Measurements from ENCODE around the gene MYO9A.
"Not testable (repeated sequence)": the region's sequence is repeated elsewhere in the genome, so short reads cannot be mapped to it uniquely, and the experiment has no call there.

Gene MYO9A

DNA sequence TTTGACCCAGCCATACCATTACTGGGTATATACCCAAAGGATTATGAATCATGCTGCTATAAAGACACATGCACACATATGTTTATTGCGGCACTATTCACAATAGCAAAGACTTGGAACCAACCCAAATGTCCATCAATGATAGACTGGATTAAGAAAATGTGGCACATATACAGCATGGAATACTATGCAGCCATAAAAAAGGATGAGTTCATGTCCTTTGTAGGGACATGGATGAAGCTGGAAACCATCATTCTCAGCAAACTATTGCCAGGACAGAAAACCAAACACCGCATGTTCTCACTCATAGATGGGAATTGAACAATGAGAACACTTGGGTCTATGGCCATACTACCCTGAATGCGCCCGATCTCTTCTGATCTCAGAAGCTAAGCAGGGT, 259.7 kb downstream of the MYO9A start:
- DNase-seq (ENCODE audit: low read depth), result not testable (repeated sequence)

DNA sequence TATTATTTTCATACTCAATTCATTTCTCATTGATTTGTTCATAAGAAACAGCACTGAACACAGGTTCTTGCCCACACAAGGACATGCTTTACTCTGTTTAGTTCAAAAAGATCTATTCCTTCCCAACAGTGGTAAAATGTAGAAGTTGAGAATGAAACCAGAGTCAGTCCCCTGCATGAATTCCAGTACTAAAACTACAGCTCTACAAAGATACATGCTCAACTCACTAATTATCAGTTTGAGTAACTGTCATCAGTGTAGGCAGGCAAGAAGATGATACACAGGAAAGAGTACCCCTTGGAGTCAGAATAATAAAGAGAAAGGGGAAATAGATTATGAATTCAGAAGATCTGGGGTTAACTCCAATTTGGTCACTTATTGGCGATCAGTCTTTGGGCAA, 264.4 kb downstream of the MYO9A start:
- DNase-seq (ENCODE audit: low read depth), result no peak

DNA sequence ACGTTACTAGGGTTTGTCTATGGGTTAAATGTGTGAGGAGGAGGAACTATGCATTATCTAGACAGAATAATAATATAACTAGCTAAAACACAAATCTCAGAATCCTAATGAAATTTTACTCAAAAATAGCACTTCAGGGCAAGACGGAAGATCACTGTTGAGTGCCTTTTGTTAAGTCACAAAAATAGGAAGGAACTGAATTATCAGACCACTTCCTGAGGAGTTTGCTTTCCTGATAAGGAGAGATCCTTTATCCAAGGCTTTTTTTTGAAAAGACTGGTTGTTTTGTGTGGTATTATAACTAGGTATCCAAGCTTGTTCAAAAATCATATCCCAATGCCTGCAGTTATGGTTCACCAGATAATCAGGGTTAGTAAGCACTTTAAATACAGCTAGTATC, 273.0 kb downstream of the MYO9A start:
- no peak for DNase-seq (ENCODE audit: low read depth)

DNA sequence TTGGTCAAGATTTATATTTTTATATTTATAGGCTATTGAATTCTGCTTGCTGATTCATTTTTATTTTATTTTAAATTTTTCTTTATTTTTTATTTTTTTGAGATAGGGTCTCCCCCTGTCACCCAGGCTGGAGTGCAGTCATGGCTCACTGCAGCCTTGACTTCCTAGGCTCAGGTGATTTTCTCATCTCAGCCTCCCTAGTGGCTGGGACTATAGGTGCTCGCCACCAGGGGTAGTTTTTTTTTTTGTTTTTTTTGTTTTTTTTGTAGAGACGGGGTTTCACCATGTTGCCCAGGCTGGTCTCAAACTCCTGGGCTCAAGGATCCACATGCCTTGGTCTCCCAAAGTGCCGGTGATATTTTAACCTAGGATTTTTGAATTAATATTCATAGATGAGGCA, 276.4 kb downstream of the MYO9A start:
- no peak for DNase-seq (ENCODE audit: low read depth)

DNA sequence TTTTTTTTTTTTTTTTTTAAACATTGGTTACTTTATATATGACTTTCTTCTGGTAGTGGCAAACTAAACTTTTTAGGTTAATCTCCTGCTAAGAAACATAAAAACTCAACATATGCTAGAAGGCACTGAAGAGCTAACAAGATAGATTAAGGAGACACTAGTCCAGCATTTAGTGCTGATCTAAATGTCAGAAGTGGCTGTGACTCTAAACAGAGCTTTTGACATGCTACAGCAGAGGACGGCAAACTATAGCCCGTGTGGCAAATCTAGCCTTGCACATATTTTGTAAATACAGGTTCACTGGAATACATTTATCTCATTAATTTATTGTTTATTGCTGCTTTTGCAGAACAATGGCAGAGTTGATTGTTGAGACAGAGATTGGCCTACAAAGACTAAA, 287.0 kb downstream of the MYO9A start:
- DNase-seq (ENCODE audit: low read depth), result no peak

DNA sequence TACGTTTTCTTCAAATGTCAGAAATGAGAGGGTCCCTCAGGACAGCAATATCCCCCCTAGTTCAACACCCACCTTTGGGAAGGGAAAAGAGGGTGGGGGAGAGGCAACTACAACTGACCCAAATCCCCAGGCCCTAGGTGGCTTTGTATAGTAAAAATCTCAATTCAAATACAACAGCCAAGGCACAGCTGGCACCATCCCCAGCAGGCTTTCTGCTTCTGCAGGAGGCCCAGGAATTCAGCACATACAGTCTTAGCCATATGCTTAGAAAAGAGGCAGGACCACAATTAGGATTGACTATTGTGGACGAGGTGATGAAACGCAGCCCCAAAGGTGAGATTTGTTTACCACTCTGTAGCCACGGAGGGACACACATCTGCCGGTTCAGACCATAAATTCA, 291.8 kb downstream of the MYO9A start:
- DNase-seq (ENCODE audit: low read depth), result no peak

DNA sequence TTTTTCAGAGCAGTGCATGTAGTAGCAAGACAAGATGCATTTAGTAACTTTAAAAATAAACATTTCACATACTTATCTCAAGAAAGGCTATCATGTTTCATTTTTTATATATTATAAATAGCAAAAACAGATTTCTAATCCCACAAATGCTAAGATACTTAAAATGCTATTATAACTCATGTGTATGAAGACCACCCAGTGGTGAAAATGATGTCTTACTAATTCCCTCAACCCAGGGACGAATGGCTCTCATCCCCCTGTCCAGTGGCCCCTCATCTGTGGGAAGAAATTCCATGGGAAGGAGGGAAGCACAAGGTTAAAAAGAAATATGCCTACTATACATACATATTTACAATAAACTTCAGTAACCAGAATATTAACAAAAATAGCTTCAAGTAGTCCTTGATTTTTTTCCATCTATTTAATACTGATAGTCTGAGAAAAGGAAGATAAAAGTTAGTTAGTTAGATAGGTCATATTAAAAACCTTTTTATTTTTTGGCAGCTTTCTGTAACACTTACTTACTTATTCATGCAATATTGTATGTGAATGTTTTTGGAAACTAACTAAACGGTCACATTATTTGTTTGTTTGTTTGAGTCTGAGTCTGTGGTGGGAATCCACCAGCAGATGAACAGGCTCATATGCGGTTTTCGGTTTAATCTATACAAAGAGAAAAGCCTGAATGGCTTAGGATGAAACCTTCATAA, 292.8 kb downstream of the MYO9A start:
- no peak for DNase-seq (ENCODE audit: low read depth)

DNA sequence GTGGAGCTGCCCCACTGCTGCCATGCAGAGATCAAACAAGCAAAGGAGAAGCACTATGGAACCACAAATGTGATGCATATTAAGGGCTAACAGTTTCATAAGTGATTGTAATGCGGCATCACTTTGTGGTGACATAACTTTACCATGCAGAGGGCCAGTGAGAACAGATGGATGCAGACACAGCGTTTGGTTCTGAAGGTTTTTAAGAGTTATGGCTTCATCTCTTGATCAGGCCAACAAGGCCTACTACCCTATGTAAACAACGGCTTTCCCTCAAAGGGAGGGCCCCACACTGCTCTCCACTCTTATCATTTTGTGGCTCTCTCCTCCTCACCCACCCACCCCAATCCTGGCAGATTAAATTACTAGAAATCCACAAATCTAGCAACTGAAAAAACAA, 294.1 kb downstream of the MYO9A start:
- no peak for DNase-seq (ENCODE audit: low read depth)

DNA sequence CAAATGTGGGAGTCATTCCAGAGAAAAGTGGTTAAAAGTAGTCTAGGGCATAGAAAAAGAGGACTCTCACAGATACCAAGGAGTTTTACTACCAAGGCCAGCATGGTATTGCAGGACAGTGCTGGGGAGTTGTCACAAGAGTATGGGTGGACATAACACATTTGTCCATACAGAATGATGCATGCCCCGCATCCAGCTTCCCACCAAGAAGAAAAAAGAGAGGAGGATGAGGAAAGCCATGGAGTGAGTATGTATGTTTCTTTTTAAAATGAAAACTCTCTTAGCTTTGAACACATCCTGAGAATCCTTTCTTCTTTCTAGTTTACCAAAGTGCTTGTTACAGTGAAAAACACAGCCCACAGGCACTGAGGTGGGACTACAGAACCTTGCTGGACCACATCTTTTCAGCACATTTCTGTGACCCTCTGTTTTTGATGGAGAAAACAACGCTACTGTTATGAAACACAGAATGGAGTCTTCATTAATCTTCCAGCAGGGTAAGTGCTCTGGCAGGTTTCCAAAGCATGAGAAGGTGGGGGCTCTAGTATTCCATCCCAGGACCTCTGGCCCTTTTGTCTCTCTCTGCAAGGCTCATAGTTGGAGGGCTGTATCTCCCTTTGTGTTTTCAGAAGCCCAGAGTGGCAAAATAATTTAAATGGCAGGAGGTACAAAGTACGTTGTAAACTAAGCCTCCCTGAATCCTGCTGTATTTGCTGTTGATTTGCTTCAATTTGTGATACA, 294.9 kb downstream of the MYO9A start:
- DNase-seq (ENCODE audit: low read depth), result no peak

DNA sequence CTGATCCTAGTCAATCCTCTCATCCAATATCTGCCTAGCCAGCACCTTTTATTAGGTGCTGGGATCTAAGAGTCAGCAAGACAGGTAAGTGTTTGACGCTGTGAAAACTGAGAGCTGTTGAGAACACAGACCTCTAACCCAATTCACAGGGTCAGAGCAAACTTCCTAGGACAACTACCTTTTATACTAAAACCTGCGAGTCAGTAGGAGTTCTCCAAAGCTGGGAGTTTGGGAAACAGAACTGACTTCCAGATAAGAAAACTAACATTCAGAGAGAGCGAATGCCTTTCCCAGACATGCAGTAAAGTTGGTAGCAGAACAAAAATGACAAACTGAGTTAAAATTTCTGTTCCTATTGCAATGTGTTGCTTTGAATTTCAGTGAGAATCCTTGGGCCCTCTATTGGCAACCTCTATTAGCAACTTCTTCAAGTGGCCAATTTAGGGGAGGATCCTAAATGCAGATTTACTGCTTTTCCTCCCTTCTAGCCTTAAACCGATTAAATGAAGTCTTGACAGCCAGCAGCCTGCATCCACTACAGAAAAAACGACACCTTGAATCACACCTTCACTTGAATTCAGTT, 296.3 kb downstream of the MYO9A start:
- DNase-seq (ENCODE audit: low read depth), result no peak

DNA sequence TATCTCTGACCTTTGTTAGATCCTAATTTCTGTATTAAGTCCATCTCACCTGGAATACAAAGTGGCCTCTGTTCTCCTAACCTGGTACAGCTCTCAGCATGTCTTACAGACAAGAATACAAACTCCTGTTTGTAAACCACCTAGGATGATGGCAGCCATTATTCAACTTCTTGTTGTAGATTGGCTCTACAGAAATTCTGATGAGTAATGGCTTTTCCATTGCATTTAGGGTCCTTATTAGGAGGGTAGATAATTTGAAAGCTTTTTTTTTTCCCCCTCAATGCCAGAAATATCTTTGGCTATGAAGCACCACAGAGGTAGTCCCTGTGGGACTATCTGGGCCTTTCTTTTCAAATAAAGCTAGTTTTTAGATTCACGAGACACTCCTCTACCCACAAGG, 297.8 kb downstream of the MYO9A start:
- DNase-seq (ENCODE audit: low read depth), result no peak

DNA sequence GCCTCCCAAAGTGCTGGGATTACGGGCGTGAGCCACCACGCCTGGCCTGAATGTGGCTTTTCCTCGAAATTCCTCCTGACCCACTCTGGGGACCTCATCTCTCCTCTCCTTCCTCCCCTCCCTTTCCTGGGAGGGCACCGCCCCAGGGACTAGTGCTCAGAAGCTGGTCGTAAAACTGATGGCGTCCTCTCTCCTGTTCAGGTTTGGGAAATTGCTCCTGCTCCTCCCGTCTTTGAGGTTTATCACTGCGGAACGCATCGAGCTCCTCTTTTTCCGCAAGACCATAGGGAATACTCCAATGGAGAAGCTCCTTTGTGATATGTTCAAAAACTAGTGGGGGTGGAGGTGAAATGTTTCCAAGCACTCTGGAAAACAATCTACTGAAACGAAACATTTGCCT, 300.6 kb downstream of the MYO9A start:
- no peak for DNase-seq (ENCODE audit: low read depth)

DNA sequence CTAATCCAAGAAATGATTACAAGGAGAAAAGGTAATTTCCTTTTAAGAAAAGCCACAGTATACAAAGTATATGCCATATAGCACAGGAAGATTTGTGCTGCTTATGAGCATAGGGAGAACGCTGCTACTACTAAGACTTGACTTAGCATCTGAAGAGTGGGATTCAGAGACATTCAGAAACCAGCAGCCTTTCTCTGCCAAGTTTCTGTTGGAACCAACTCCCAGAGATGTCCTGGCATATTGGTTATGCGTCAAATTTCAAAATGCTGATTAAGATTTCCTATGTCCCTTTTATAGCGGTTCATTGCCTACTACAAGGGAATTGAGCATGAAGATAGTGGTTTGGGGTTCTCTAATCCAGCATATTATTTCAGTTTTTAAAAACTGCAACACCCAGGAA, 302.6 kb downstream of the MYO9A start:
- no peak for DNase-seq (ENCODE audit: low read depth)

DNA sequence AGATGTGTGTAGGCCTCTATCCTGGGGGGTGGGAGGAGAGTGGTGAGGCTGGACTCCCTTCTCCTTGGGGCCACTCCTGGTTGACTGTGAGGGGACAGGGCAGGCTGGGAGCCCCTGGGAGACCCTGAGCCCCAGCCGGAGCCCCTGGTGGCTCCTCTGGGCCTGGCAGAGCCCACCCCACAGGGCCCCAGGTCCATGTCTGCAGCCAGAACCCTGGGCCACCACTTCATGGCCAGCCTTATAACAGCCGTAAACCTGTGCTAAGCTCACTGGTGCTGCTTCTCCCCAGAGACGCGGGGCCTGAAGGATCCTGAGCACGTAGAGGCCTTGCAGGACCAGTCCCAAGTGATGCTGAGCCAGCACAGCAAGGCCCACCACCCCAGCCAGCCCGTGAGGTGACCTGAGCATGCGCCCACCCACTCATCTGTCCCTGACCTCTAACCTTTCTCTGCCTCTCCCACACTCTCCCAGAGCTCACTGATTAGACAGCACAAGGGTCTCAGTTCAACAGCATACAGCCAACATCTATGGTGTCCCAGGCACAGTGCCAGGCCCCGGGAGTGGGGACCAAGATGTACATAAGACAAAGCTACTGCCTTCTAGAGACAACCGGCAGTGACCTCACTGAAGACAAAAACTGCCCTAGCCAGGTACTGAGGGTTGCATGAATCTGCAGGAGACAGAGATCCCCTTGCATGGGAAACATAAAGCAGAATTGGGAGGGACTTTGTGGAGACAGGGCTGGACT, 304.1 kb downstream of the MYO9A start:
- no peak for DNase-seq (ENCODE audit: low read depth)

DNA sequence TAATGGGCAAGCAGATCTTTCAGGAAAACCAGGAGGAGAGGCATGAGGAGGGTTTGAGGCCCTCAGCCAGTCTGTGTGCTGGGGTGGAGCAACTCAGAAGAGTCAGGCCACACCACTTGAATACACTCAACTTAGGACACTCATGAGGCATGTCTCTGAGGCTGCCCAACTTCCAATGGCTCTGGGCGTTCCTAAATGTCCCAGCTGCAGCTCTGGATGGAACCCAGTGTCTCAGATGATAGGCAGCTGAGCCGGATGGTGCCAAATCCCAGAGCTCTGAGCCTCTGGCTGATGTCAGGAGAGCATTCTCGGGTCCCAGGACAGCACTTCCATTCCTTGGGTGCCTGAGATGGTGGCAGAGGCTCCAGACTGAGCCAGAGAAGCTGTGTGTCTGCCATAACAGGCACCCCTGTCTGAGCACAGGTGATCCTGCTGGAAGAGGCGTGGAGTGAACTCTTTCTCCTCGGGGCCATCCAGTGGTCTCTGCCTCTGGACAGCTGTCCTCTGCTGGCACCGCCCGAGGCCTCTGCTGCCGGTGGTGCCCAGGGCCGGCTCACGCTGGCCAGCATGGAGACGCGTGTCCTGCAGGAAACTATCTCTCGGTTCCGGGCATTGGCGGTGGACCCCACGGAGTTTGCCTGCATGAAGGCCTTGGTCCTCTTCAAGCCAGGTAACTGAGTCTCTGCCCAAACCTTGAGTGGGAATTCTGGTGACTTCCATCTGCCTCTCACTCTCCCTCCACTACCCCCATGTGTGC, 304.8 kb downstream of the MYO9A start:
- no peak for DNase-seq (ENCODE audit: low read depth)

DNA sequence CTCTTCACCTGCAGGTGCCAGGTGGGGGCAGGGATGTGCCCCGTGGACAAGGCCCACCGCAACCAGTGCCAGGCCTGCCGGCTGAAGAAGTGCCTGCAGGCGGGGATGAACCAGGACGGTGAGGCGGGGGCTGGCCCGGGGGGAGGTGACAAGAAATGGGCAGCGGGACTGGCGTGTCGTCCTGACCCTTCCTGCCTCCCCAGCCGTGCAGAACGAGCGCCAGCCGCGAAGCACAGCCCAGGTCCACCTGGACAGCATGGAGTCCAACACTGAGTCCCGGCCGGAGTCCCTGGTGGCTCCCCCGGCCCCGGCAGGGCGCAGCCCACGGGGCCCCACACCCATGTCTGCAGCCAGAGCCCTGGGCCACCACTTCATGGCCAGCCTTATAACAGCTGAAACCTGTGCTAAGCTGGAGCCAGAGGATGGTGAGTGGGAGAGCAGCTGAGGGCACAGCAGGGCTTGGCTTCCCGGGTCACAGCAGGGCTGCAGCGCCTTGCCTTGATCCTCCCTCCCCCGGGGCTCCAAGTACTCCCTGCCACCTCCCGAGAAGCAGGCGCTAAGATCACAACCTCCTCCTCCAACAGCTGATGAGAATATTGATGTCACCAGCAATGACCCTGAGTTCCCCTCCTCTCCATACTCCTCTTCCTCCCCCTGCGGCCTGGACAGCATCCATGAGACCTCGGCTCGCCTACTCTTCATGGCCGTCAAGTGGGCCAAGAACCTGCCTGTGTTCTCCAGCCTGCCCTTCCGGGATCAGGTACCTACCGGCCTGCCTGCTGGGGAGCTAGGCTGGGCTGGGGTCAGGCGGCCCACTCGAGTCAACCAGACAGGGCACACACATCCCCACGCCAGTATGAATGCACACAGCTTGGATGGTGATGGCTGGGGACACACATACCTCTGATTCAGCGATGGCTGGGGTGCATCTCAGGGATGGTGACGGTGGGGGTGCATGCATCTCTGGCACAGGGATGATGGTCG, 305.9 kb downstream of the MYO9A start:
- DNase-seq (ENCODE audit: low read depth), result no peak

DNA sequence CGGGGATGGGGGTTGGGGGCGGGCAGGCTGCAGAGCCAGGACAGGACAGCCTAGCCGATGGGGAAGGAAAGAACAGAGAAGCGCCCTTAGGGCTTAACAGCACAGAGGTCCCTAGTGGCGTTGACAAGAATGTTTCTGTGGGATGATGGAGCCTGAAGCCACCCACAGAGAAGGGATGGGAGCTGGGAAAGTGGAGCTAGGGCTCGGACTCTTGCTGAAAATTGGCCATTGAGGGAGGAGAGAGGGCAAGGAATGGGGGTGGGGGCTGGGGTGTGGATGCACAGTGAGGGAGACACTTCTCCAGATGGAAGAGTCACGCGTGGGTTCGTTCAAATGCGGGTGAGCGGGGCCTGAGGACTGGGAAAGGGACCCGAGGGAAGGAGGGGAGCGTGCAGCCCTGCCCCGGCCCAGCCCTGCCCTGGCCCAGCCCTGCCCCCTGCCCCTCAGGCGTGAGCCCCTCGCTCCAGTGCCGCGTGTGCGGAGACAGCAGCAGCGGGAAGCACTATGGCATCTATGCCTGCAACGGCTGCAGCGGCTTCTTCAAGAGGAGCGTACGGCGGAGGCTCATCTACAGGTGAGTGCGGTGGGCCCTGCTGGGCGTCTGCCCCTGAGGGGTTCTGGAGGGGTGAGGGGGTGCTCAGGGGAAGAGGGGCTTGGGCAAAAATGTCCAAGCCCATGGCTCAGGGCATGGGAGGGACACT, 306.8 kb downstream of the MYO9A start:
- no peak for DNase-seq (ENCODE audit: low read depth)

DNA sequence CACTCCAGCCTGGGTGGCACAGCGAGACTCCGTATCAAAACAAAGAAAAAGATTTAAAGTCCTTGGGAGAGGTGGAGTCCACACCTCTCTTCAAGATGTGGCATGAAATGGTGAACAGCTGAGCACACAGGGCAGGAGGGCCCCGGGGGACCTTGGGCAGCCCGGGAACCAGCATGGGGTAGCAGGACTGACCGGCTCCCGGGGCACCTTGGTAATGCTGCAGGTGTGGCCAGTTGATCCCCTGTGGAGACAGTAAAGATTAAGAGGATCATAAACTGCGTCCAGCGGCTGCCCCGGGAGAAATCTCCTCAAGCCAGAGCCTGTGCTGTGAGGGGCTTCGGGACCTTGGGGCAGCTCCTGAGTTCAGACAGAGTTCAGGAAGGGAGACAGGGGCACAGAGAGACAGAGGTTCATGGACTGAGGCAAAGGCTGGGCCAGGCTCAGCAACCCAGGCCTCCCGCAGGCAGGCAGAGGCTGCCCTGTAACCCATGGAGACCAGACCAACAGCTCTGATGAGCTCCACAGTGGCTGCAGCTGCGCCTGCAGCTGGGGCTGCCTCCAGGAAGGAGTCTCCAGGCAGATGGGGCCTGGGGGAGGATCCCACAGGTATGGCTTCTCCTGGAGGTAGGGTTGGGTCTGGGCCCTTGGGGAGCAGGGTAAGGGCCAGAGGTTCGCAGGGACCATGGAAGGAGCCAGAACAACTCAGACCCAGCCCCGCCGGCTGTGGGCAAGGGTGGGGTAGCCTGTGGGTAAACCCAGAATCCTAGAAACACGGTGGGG, 307.5 kb downstream of the MYO9A start, which contains the start of gene NR2E3:
Gene NR2E3, plus strand, starts transcription at position 299 of the 780 bp plus-strand sequence. Its CDS starts 190 bp downstream, at position 489.
- DNase-seq (ENCODE audit: low read depth), result no peak

DNA sequence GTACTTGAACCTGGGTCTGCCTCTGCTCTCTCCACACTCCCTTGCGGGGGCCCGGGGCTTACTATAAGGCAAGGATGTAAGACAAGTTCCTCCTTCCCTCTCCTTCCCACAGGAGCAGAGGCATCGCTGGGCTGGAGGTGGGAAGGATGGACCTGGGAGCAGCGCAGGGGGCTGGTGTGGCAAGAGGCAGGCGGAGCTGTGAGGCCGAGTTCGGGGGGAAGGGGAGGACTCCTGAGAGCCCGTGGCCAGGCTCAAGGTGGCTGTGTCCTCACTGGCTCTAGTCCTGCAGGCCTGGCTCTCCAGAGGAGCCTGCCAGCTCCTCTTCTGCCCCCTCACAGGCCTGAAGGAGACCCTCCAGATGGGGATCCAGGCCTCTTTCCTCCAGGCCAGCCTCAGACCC, 308.6 kb downstream of the MYO9A start:
- DNase-seq (ENCODE audit: low read depth), result no peak

All from HS-27A (cell line).